GM19193 (cell line): ENCODE data around the gene WDR59.

Experiments
- POLR2A ChIP-seq: IDR thresholded peaks from 4 replicates; pipeline ENCODE4 v1.6.1; 2011; ENCODE audit not compliant: insufficient read depth, insufficient read length; ENCODE audit errors: extremely low read depth

WDR59 gene, protein sequence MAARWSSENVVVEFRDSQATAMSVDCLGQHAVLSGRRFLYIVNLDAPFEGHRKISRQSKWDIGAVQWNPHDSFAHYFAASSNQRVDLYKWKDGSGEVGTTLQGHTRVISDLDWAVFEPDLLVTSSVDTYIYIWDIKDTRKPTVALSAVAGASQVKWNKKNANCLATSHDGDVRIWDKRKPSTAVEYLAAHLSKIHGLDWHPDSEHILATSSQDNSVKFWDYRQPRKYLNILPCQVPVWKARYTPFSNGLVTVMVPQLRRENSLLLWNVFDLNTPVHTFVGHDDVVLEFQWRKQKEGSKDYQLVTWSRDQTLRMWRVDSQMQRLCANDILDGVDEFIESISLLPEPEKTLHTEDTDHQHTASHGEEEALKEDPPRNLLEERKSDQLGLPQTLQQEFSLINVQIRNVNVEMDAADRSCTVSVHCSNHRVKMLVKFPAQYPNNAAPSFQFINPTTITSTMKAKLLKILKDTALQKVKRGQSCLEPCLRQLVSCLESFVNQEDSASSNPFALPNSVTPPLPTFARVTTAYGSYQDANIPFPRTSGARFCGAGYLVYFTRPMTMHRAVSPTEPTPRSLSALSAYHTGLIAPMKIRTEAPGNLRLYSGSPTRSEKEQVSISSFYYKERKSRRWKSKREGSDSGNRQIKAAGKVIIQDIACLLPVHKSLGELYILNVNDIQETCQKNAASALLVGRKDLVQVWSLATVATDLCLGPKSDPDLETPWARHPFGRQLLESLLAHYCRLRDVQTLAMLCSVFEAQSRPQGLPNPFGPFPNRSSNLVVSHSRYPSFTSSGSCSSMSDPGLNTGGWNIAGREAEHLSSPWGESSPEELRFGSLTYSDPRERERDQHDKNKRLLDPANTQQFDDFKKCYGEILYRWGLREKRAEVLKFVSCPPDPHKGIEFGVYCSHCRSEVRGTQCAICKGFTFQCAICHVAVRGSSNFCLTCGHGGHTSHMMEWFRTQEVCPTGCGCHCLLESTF

DNA sequence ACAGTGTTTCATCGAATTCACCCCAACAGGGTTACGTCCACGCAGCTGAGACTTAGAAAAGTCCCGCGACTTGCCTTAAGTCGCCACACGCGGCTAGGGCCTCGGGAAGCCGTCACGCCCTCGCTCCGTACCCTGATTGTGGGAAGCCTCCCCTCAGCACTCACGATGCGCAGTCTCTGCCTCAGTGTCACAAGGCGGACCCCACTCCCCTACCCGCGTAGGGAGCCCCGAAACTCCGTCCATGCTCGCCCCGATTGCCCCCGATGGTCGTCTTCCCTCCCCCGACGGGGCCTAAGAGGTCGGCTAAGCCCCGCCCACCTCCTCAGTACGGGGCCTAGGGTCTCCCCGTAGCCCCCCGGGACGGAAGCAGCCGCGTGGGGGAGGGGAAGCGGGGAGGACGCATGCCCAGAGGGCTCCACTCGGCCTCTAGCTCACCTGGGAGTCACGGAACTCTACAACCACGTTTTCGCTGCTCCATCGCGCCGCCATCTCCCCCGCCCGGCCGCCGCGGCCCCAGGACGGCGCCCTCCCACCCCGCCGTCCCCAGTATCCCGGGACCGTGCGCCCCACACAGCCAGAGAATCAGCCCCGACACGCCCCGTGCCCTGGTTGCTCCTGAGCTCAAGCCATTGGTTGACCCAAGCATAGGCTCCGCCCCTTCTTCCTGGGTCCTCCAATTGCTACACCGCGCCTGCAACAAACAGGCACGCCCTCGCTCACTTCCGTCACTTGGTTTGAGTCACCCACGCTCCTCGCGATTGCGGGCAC, at the start of gene WDR59:
WDR59 (minus strand) TSS at position 595 of the 768 bp plus-strand sequence; CDS start at position 489, 106 bp downstream.
- peak; percentile 74 for TF ChIP-seq POLR2A

DNA sequence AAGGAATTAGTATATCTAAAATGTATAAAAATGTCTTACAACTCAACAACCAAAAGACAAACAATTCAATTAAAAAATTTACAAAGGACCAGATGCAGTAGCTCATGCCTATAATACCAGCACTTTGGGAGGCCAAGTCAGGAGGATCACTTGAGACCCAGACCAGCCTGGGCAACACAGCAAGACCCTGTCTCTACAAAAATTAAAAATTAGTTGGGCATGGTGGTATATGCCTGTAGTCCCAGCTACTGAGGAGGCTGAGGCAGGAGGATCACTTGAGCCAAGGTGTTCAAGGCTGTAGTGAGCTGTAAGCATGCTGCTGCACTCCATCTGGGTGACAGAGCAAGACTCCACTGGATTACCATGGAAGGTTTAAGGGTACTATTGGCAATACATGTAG, 47.7 kb upstream of the WDR59 start:
- TF ChIP-seq POLR2A = no peak

DNA sequence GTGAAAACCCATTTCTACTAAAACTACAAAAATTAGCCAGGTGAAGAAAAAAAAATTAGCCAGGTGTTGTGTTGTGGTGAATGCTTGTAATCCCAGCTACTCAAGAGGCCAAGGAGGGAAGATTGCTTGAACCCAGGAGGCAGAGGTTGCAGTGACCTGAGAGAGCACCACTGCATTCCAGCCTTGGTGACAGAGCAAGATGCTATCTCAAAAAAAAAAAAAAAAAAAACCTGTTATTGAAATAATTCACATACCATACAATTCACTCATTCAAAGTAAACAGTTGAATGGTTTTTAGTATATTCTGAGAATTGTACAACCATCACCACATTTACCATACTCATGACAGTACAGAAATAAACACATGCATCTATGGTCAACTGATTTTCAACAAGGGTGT, 44.9 kb upstream of the WDR59 start:
- TF ChIP-seq POLR2A = no peak

DNA sequence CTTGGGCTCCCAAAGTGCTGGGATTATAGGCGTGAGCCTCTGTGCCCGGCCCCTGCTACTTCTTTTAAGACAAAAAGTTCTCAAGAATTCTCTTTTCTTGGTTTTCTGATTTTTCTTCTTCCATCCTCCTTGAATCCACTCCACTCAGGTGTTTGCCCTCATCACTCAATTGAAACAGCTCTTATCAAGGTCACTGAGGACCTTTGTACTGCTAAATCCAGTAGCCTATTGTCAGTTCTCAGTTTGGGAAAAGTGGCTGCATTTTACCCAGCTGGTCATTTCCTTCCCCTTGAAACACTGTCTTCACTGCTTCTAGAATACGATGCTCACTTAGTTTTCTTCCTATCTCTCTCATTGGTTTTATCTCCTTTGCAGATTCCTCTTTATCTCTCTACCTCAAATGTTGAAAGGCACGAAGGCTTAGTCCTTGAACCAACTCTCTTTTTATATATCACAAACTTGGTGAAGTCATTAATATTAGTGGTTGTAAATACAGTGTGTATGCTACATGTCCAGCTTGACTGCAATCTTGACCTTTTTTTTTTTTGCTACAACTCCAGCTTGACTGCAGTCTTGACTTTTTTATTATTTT, 43.7 kb upstream of the WDR59 start:
- no peak for TF ChIP-seq POLR2A

DNA sequence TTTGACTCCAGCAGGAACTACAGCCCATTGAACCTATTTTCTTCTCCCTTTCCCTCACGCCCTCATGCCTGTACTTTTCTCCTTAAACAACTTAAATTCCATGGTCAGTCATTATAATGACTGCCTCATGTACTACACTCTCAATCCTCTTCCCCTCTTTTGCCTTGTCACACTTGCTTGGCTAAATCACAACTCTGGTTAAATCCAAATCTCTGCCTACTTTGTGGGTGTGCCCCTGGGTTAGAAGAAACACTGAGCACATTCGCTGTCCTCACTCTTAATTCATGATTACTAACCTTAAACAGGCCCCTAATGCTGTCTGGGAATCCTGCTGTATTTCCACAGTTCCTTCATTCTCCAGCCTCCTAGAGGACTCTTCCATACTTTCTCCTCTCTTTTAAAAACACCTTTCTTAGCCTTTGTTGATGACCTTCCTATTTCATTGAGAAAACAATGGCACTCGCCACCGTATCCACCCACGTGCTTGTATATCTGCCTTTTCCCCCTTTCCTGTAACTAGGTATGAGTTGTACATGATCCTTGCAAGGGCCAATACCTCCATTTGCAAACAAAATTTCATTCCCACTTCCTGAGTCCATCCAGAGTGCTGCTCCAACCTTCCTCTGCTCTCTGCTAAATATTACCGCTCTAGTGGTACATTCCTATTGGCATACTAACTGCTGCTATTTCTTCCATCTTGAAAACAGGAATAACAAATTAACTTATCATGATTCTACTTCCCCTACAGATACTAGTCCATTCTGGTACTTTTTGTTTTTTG, 42.8 kb upstream of the WDR59 start:
- no peak for TF ChIP-seq POLR2A

DNA sequence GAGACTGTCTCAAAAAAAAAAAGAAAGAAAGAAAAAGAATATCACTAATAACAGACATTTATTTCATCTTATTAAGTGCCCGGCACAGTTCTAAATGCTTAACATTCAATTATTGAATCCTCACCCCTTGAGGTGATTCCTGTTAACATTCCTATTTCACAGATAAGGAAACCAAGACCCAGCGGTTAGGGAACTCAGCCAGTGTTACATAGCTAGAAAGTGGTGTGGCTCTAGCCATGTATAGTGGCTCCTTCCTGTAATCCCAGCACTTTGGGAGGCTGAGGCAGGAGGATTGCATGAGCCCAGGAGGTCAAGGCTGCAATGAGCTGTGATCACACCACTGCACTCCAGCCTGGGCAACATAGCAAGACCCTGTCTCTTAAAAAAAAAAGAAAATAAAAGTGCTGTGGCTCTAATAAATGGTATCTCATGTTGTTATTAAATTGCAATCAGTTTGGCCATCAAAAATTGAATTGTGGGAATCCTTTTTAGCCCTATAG, 42.0 kb upstream of the WDR59 start:
- TF ChIP-seq POLR2A = no peak

DNA sequence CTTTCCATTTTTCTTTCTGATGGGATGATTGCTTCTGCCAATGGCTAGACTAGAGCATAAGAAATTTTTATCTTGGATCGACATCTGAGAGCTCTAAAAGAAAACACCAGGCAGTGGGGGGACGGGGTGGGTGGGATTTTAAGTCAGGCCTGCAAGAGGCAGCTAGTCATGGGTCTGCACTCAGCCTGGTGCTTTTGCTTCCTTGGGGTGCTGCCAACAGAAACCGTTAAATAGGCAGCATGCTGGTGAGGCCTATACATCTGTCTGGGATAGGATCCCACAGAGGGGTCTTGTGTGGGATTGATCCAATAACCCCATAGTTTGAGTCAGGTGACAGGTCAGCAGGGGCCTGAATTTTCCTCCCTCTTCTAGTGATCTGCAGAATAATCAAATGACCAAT, 40.8 kb upstream of the WDR59 start:
- TF ChIP-seq POLR2A = no peak

DNA sequence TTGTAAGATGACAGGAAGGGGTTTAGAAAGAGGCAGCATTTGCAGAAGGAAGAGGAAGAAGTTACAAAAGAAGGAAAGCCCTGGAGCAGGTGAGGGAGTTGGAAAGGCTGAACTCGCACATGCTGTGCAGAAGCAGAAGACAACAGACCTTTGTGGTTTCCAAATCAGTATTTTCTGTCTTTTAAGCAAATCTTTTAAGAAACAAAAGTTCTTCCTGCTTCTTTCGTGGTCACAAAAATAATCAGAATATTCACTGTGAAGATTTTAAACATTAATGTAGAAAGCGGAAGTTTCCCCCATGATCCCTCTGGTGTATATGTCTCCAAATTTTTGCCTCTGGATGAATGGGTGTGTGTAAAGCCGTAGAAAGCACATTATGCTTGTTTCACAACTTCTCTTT, 39.7 kb upstream of the WDR59 start:
- no peak for TF ChIP-seq POLR2A

DNA sequence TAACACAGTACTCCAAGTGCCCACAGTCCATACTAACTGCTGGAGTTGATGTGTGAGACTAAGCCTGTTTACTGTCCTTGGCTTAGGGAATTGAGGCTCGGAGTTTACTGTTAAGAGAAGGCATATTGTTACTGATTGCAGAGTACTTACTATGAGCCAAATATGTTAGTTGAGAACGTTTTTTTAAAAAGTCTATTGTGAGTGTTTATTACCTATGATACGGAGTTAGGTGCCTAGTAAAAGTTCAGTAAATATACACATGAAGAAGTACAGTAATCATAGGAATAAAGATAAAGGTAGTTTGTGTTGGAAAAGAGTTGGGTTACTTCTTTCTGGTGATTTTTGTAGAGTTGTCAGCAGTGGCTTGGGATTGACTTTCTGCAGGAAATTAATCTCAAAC, 39.3 kb upstream of the WDR59 start:
- TF ChIP-seq POLR2A = no peak

DNA sequence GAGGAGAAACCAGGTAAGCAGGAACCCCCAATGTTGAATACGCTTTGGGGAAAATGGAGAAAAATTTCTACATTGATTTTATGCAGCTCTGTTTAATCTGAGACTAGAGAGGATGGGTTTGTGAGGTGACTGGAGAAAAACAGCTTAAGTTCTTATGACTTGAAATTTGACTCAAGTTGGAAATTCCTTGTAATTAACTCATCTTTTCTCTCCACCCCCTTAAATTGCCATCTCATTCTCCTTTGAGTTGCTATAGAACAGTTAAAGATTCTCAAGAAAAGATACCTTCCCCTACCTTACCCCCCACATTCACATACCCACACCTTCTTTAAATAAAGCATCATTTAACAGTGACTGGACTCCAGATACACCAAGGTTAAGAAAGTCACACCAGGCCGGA, 38.1 kb upstream of the WDR59 start:
- TF ChIP-seq POLR2A = no peak

DNA sequence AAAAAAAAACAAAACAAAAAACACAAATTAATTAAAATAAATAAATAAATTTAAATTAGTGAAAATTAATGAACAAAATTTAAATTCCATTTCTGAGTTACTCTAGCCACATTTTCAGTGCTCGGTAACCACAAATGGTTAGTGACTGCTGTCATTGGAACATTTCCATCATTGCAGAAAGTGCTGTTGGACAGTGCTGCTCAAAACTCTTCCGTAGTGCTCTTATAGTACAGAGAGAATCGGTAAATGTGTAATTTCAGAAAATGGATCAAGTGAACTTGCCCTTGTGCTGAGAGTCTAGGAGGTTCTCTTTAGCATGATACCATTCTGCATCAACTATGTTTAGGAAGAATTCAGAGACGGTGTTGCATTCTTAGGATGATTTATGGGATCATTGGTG, 37.6 kb upstream of the WDR59 start:
- TF ChIP-seq POLR2A = no peak

DNA sequence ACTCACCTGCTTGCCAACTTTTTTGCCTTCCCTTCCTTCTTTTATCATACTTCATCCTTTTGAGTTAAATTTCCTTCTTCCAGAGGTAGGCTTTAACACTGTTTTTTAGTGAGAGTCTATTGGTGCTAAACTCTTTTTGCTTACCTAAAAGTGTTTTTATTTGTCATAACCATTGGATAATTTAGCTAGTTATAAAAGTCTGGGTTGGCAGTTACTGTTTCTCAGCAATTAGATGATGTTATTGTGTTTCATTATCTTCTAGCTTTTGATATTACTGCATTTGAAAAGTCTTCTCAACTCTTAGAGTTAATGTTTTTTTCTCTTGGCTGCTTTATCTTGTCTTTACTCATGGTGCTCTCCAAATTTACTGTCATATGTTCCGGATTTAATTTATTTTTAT, 36.5 kb upstream of the WDR59 start:
- no peak for TF ChIP-seq POLR2A

DNA sequence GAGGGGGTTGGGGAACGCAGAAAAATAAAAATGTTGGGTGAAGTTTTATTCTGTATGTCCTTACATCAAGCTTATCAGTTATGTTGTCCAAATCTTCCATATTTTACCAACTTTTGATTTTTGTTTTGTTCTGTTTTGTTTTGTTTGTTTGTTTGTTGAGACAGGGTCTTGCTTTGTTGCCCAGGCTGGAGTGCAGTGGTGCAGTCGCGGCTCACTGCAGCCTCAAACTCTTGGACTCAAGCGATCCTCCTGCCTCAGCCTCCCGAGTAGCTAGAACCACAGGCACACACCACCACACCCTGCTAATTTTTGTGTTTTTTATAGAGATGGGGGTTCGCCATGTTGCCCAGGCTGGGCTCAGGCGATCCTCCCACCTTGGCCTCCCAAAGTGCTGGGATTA, 34.7 kb upstream of the WDR59 start:
- TF ChIP-seq POLR2A = no peak

DNA sequence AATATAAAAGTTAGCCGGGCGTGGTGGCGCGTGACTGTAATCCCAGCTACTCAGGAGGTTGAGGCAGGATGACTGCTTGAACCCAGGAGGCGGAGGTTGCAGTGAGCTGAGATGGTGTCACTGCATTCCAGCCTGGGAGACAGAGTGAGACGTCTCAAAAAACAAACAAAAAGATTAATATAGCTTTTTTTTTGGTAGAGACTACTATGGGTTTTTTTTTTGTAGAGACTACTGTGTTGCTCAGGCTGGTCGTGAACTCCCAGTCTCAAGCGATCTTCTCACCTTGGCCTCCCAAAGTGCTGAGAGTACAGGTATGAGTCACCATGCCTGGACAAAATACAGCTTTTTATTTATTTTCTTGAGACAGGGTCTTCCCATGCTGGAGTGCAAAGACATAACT, 34.1 kb upstream of the WDR59 start:
- TF ChIP-seq POLR2A = no peak
